Endothelial cell of umbilical vein (primary cell): ENCODE measurements around the gene TFF2. TPM values are rescaled to one million over a fixed set of nuclear protein-coding genes. Genes with fewer than 3 reads are reported as not detected.

Experiments used
- BruUV-seq: library from RNA; stranded (reverse); fragments of 400-500 nt; replicated peaks from 2 replicates; lab custom pipeline; 2021; lab: Mats Ljungman, UMichigan
- CTCF ChIA-PET: fragments of 300-600, 350-600 bp; sonication (Branson Sonifier 250); formaldehyde crosslinking; loops from one replicate; lab custom pipeline; 2021; ENCODE audit warnings: antibody characterized with exemption, inconsistent platforms; lab: Charles Lee
- POLR2A ChIA-PET: fragments of 300-600, 350-600 bp; sonication (Branson Sonifier 250); formaldehyde crosslinking; loops from one replicate; lab custom pipeline; 2021; ENCODE audit warnings: antibody characterized with exemption, inconsistent platforms; lab: Charles Lee
- DNase-seq: peaks from one replicate; pipeline ENCODE4 v3.0.0-alpha.2; 2011; ENCODE audit warnings: low read depth, low spot score
- FAIRE-seq: peaks from 2 replicates; lab custom pipeline; 2011; peaks lifted over from hg19 to GRCh38; lab: Jason Lieb, UNC
- H2AFZ ChIP-seq: 2 replicates; pipeline ENCODE4 v1.6.0; 2012; ENCODE audit warnings: low read depth, low read length, control low read depth, inconsistent platforms
- H3K27ac ChIP-seq: 2 replicates; pipeline ENCODE4 v1.5.1; 2011; ENCODE audit warnings: low read depth, mild to moderate bottlenecking, control low read depth, low read length, moderate library complexity; ENCODE audit not compliant: insufficient read depth
- H3K27me3 ChIP-seq, 2 experiments: 2 replicates each; pipeline versions ENCODE4 v1.6.0 to v1.6.1; 2011; ENCODE audit warnings: low read length in 2 of 2, mixed read lengths in 1 of 2; ENCODE audit not compliant: control insufficient read depth in 2 of 2, insufficient read depth in 2 of 2
- H3K36me3 ChIP-seq, 2 experiments: 2 replicates in 1 of 2; 3 replicates in 1 of 2; pipeline ENCODE4 v1.5.1; 2011; ENCODE audit warnings: low read length in 2 of 2, mild to moderate bottlenecking in 1 of 2, moderate library complexity in 1 of 2; ENCODE audit not compliant: control insufficient read depth in 2 of 2, insufficient read depth in 2 of 2; ENCODE audit errors: extremely low read depth in 1 of 2
- H3K4me1 ChIP-seq: 3 replicates; pipeline ENCODE4 v1.5.1; 2011; ENCODE audit warnings: mild to moderate bottlenecking, low read length; ENCODE audit not compliant: control insufficient read depth, insufficient read depth; ENCODE audit errors: extremely low read depth
- H3K4me2 ChIP-seq: 2 replicates; pipeline ENCODE4 v1.6.1; 2011; ENCODE audit warnings: low read length, control low read depth, mixed read lengths; ENCODE audit not compliant: insufficient read depth
- H3K4me3 ChIP-seq, 3 experiments: fragments of 200-600 bp in 1 of 3; sonication (generic), shearing (Covaris generic) in 1 of 3; replicated peaks in 1 of 3; 2 replicates each; pipeline ENCODE4 v1.5.1; 2011 to 2016; ENCODE audit warnings: control low read depth in 3 of 3, low read length in 3 of 3, mild to moderate bottlenecking in 2 of 3, inconsistent platforms in 1 of 3, low read depth in 1 of 3, moderate library complexity in 1 of 3; ENCODE audit not compliant: insufficient read depth in 1 of 3
- H3K79me2 ChIP-seq: 2 replicates; pipeline ENCODE4 v1.6.0; 2012; ENCODE audit warnings: low read length, inconsistent platforms; ENCODE audit not compliant: control insufficient read depth, insufficient read depth
- H3K9ac ChIP-seq: replicated peaks from 2 replicates; pipeline ENCODE3; 2011; ENCODE audit warnings: low read length, control low read depth; ENCODE audit not compliant: insufficient read depth; ENCODE audit errors: extremely low read depth
- H3K9me1 ChIP-seq: replicated peaks from 3 replicates; pipeline ENCODE4 v1.6.0; 2011; ENCODE audit warnings: mild to moderate bottlenecking, low read length; ENCODE audit not compliant: control insufficient read depth, insufficient read depth; ENCODE audit errors: extremely low read depth
- H3K9me3 ChIP-seq: replicated peaks from 2 replicates; pipeline ENCODE4 v1.5.1; 2012; ENCODE audit warnings: low read length, inconsistent platforms; ENCODE audit not compliant: control insufficient read depth, insufficient read depth
- H4K20me1 ChIP-seq: replicated peaks from 2 replicates; pipeline ENCODE3; 2011; ENCODE audit warnings: mild to moderate bottlenecking, low read length; ENCODE audit not compliant: control insufficient read depth, insufficient read depth; ENCODE audit errors: extremely low read depth
- EZH2 ChIP-seq: IDR thresholded peaks from 2 replicates; pipeline ENCODE4 v1.6.1; 2012; ENCODE audit warnings: borderline replicate concordance, low read depth, mild to moderate bottlenecking, moderate library complexity, low read length, inconsistent platforms; ENCODE audit not compliant: severe bottlenecking
- FOS ChIP-seq: IDR thresholded peaks from 2 replicates; pipeline ENCODE4 v1.6.1; 2011; ENCODE audit warnings: mild to moderate bottlenecking, low read length, moderate library complexity, borderline replicate concordance; ENCODE audit not compliant: insufficient read depth
- GATA2 ChIP-seq: IDR thresholded peaks from 2 replicates; pipeline ENCODE4 v1.7.0; 2011; ENCODE audit warnings: low read depth, mild to moderate bottlenecking, moderate library complexity, mixed read lengths, low read length; ENCODE audit not compliant: insufficient read length, insufficient read depth
- JUN ChIP-seq: IDR thresholded peaks from 2 replicates; pipeline ENCODE4 v1.6.1; 2011; ENCODE audit warnings: borderline replicate concordance, low read depth; ENCODE audit not compliant: insufficient read length, insufficient read depth
- MYC ChIP-seq: IDR thresholded peaks from one replicate; pipeline ENCODE4 v1.6.1; 2011; ENCODE audit warnings: mild to moderate bottlenecking, low read depth, low read length
- POLR2A ChIP-seq: IDR thresholded peaks from 2 replicates; pipeline ENCODE4 v1.6.1; 2012; ENCODE audit warnings: low read depth, mild to moderate bottlenecking, control low read depth, low read length
- POLR2AphosphoS5 ChIP-seq: IDR thresholded peaks from 2 replicates; pipeline ENCODE4 v1.6.1; 2012; ENCODE audit warnings: low read depth, mild to moderate bottlenecking, control low read depth, low read length, moderate library complexity; ENCODE audit not compliant: insufficient read depth
- dilution Hi-C: fragments of 300-500 bp; cut with MboI; formaldehyde crosslinking; loops from one replicate; pipeline ENCODE4 v1.15.0; 2019; ENCODE audit warnings: low sequenced_read_pairs; ENCODE audit not compliant: extremely low pct_ligation_motif_present
- intact Hi-C: fragments of 100-400 bp; cut with micrococcal nuclease; formaldehyde crosslinking; loops from one replicate; pipeline ENCODE4 v1.10.0; 2022
- polyA plus RNA-seq, 4 experiments: library from polyadenylated mRNA; depleted of rRNA in 3 of 4; stranded (reverse) in 3 of 4; unstranded in 1 of 4; fragments of >200 nt; gene quantifications; 2 replicates each; pipeline versions ENCODE4 v1.2.1 to v1.2.3, GENCODE V29; 2011 to 2012; ENCODE audit warnings: missing spikeins in 1 of 4
- total RNA-seq: library from RNA; stranded (reverse); gene quantifications from 2 replicates; pipeline ENCODE4 v1.2.3, GENCODE V29; 2021
- TF ChIP-seq, protein P1 (sequence below): IDR thresholded peaks from 2 replicates; pipeline ENCODE4 v1.6.1; 2011; ENCODE audit not compliant: insufficient read depth, insufficient read length
- TF ChIP-seq, protein P2 (sequence below), 2 donors: IDR thresholded peaks; 1 replicate in 1 of 2; 2 replicates in 1 of 2; pipeline ENCODE4 v1.5.1; 2011; ENCODE audit warnings: low read length in 2 of 2, mild to moderate bottlenecking in 2 of 2, moderate library complexity in 2 of 2, control low read depth in 1 of 2, inconsistent platforms in 1 of 2, low read depth in 1 of 2; ENCODE audit not compliant: insufficient read depth in 1 of 2; ENCODE audit errors: extremely low read depth in 1 of 2

Gene TFF2
- total and polyA plus RNA-seq, 2 donors (not counting 3 experiments of a cell fraction or from before 2014, with no cell fraction given) = not detected

DNA sequence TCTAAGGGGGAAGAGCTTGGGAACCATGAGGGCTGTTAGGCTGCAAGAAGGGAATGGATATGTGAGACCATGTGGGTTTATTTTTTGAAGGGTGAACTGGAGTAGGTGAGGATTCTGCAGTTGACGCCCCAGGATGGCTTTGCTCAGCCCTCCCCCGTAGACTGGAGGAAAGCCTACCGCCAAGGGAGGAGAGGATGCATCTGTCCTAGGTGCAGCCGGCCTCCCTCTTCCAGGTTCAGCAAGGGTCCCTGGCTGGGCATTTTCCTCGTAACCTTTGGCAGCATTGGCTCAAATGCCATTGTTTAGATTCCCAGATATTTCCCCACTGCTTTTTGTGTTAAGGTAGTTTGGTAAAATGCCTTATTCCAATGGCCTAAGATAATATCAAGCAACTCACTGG, 52.1 kb downstream of the TFF2 start:
- intact Hi-C loops = no loop called here
- DNase-seq = no peak
- no peak for FAIRE-seq
- Histone ChIP-seq H4K20me1 (no peaks in the 10 kb centered on the region), H3K4me2 (no peak overlapping the region), H3K4me3 (no peak overlapping the region), H3K36me3 (no peaks in the 10 kb centered on the region), H3K9me1 (no peaks in the 10 kb centered on the region), H3K9me3 (no peaks in the 10 kb centered on the region), H3K27ac (no peak overlapping the region), H3K9ac (no peak overlapping the region), H3K27me3 (no peaks in the 10 kb centered on the region), H2AFZ (no peak overlapping the region), H3K4me1 (peaks cover 10% of the 10 kb centered on the region), H3K79me2 (no peaks in the 10 kb centered on the region)
- no TSS peak for BruUV-seq
- dilution Hi-C loops = no loop called here
- ChIA-PET POLR2A (no interaction called here), CTCF (interaction anchor here (2.1 to 3.0 kb wide), 2 partner anchors 12 to 134 kb away, joined by 6 to 22 read pairs; no protein-coding TSS in a partner anchor)
- TF ChIP-seq MYC (no peak), POLR2AphosphoS5 (no peak), GATA2 (no peak), EZH2 (no peak), JUN (no peak), POLR2A (no peak), FOS (no peak)
- TF ChIP-seq, protein P1, sequence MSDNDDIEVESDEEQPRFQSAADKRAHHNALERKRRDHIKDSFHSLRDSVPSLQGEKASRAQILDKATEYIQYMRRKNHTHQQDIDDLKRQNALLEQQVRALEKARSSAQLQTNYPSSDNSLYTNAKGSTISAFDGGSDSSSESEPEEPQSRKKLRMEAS = no peak
- TF ChIP-seq, protein P2, sequence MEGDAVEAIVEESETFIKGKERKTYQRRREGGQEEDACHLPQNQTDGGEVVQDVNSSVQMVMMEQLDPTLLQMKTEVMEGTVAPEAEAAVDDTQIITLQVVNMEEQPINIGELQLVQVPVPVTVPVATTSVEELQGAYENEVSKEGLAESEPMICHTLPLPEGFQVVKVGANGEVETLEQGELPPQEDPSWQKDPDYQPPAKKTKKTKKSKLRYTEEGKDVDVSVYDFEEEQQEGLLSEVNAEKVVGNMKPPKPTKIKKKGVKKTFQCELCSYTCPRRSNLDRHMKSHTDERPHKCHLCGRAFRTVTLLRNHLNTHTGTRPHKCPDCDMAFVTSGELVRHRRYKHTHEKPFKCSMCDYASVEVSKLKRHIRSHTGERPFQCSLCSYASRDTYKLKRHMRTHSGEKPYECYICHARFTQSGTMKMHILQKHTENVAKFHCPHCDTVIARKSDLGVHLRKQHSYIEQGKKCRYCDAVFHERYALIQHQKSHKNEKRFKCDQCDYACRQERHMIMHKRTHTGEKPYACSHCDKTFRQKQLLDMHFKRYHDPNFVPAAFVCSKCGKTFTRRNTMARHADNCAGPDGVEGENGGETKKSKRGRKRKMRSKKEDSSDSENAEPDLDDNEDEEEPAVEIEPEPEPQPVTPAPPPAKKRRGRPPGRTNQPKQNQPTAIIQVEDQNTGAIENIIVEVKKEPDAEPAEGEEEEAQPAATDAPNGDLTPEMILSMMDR (IDR thresholded peaks at IDR 0.05; ENCODE audit: extremely low read depth in 1 of 2, insufficient read depth in 1 of 2, low read depth in 1 of 2, low read length in 2 of 2) = no peak
